GM19351 (cell line): ENCODE measurements around the gene FILIP1.

Source experiments
- ATAC-seq: cut with Tn5 transposase; IDR thresholded peaks from one replicate; pipeline ENCODE4 v1.9.1; 2021; ENCODE audit warnings: mild to moderate bottlenecking, moderate library complexity; ENCODE audit not compliant: unreplicated experiment

The FILIP1 gene, protein sequence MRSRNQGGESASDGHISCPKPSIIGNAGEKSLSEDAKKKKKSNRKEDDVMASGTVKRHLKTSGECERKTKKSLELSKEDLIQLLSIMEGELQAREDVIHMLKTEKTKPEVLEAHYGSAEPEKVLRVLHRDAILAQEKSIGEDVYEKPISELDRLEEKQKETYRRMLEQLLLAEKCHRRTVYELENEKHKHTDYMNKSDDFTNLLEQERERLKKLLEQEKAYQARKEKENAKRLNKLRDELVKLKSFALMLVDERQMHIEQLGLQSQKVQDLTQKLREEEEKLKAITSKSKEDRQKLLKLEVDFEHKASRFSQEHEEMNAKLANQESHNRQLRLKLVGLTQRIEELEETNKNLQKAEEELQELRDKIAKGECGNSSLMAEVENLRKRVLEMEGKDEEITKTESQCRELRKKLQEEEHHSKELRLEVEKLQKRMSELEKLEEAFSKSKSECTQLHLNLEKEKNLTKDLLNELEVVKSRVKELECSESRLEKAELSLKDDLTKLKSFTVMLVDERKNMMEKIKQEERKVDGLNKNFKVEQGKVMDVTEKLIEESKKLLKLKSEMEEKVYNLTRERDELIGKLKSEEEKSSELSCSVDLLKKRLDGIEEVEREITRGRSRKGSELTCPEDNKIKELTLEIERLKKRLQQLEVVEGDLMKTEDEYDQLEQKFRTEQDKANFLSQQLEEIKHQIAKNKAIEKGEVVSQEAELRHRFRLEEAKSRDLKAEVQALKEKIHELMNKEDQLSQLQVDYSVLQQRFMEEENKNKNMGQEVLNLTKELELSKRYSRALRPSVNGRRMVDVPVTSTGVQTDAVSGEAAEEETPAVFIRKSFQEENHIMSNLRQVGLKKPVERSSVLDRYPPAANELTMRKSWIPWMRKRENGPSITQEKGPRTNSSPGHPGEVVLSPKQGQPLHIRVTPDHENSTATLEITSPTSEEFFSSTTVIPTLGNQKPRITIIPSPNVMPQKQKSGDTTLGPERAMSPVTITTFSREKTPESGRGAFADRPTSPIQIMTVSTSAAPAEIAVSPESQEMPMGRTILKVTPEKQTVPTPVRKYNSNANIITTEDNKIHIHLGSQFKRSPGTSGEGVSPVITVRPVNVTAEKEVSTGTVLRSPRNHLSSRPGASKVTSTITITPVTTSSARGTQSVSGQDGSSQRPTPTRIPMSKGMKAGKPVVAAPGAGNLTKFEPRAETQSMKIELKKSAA (N-terminal part only)

DNA sequence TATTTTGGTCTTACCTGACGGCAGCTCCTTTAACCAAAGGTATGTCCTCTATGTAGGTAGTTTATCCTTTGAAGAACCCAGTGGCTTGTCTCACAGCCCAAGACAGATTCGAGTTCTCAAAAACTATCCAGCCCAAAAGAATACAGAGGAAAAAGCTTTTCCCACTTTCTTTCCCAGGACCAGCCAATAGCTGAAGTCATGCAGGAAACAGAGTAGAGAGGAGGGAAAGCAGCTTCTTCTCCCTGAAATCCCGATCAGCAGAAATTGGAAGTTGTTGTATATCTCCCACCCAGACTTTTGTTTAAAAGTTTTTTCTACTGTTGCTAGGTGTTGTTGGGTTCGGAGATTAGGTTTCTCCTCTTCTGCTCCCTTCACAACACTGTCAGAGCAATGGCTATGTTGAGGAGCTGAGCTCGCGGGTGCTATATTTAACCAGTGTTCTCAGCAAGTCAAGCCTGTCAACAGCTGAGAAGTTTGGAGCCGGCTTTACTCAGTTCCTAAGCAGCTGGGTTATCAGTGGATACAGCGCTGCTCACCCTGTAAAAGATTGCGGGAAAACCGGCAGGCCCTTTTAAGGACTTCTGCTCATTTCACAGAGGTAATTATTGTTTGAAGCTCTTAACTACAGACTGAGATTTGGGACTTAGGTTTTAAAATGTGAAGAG, at the start of gene FILIP1:
TSS of gene FILIP1 (minus strand) at position 401 of the 665 bp plus-strand sequence. CDS start 78,828 bp downstream, outside the sequence.
- no peak for ATAC-seq

- no peak for ATAC-seq
Measured at GRCh38 chr6:75543311-75543710, 49.7 kb upstream of the FILIP1 start.

DNA sequence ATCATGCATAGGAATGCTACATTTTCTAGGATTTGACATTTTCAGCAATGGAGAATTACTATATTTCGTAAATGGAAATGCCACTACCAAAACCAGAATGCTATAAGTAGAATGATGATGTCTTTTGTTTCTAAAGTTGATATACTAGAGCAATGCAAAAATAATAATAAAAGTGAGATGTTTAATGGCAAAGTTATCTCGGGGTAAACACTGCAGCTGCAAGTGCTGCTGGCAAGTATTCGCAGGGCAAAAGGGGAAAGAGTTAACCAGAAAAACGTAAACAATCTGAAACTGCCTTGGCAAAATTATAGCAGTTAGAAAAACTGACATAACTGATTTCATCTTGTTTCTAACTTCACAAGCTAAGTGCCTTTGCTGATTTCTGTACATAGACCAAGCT, 45.5 kb upstream of the FILIP1 start:
- ATAC-seq = no peak

DNA sequence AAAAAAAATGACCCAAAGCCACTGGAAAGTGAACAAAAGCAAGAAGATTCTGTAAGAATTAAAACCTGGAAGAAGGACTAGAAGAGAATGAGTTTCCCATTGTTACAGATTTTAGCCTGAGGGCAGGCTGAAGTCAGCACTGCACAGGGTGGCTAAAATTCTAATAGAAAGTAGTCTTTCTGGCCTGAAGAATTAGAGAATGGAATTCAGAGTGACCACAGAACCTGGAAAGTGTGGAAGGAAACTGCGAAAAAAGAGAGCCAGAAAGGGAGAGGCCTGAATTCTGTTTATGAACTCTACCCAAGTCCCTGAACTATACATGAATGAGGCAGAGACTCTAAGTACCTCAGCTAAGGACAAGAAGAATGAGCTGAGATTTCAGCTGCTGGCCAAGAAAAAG, 38.9 kb upstream of the FILIP1 start:
- ATAC-seq = no peak

DNA sequence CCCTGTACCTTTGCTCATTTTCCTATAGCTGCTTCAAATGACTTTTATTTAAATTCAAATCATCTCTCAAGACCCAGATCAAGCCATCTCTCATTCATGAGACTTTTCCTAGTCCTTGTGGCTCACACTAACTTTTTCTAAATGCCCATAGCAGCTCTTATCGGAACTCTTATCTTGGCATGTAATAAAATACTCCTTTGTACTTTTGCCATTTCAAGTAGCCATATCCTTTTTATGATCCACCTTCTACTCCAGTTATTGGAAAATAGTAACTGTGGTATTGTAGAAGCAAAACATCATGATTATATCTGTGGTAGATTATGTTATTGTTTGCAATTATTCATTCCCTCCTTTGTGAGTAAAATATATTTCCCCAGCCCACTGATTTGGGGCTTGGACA, 37.6 kb upstream of the FILIP1 start:
- ATAC-seq = no peak

- ATAC-seq = no peak
Measured at GRCh38 chr6:75530696-75531095, 37.1 kb upstream of the FILIP1 start.

DNA sequence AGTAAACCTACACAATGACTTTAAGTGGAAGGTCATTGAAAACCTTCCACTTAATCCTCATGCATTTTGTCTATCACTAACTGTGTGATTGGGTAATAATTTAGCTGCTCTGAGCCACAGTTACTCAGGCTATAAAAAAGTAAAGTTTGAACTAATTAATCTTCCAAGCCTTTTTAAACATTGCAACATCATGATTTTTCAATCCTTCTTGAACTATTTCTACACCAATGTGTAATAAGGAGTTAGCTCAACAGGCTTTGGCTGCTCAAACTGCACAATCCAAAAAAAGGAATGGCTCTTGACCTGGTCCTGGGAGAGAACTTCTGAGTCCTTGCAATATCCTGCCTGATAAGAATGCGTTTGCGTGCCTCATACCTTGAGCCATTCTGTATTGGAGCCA, 34.8 kb upstream of the FILIP1 start:
- no peak for ATAC-seq

- peak; percentile 96 for ATAC-seq
Measured at GRCh38 chr6:75526502-75527127, 33.0 kb upstream of the FILIP1 start.

DNA sequence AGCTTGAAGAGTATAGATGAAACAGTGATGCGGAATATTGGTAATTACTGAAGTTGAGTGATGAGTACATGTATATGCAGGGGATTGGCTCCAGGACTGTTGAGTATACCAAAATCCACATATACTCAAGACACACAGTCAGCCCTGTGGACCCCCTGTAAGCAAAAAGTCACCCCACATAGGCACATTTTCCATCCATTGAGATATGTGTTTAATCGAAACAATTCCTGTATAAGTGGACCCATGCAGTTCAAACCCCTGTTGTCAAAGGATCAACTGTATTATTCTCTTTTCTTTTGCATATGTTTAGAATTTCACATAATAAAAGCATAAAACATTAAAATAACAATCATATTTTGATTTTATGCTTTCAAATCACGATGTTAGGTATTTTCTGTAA, 32.1 kb upstream of the FILIP1 start:
- ATAC-seq = no peak

DNA sequence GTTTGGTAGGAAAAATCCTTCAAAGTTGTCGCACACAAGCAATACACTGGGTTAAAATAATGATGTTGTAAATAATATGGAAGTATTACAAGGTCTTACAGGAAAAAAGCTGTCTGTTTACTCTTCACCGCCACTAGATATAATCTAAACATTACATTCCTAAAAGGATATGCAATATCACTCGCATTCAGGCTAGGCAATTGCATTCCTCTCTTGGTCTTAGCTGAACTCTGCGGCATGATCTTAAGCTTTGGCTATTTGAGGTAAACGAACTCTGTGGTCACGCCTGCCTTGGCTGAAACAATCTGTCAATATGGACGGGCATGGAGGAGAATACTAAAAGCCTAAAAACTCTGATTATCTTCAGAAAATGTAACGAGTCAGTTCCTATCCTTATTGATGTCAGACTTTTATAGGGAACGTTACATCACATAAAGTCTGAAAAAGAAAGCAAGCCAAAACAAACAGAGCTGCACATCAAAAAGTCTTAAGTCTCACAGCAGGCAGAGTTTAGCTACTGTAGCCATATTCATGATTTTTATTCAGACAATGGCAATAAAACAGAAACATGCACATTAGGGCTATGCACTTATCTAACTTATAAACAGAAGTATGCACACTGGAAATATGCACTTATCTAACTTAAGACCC, 30.8 kb upstream of the FILIP1 start:
- no peak for ATAC-seq

GRCh38 chr6:75516757-75517156, 23.2 kb upstream of the FILIP1 start:
- no peak for ATAC-seq

GRCh38 chr6:75512591-75512990, 19.0 kb upstream of the FILIP1 start:
- no peak for ATAC-seq

GRCh38 chr6:75505424-75505823, 11.8 kb upstream of the FILIP1 start:
- no peak for ATAC-seq

- ATAC-seq = no peak
Measured at GRCh38 chr6:75504465-75505222, 11.0 kb upstream of the FILIP1 start.

GRCh38 chr6:75503291-75503690, 9.7 kb upstream of the FILIP1 start:
- ATAC-seq = no peak

DNA sequence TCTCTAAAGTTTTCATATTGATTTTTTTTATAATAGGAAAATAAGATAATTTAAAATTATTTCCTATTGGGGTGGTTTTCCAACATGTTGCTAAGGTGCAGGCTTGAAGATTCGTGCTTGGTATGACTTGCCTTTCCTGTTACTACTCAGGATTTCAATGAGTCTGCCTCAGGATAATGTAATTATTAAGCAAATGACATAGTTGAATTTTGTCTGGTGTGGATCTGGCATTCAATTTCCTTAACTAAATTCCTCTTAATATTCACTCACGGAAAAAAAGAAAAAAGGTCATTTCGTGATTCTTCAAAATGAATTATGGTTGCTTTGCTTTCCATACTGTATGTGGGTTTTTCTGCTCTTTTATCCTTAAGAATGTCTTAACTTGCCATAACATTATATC, 9.3 kb upstream of the FILIP1 start:
- ATAC-seq = no peak

GRCh38 chr6:75501756-75502155, 8.2 kb upstream of the FILIP1 start:
- no peak for ATAC-seq

- ATAC-seq = no peak
Measured at GRCh38 chr6:75499640-75500039, 6.0 kb upstream of the FILIP1 start.

DNA sequence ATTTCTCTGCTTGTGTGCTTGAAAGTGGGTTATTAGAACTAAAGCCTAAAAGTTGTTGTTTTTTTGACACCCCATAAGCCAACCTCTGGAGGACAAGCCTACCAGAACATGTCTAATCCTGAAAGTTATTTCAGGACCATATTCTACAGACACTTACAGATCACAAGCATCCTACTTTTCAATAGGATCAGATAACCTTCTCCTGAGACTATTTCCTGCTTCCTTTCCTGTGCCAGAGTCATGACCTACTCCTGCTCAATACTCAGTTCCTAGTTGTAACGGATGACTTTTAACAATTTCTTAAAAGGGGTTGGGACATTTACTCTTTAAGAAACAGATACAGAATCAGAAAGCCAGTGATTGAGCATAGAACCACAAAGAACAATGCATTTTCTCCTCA, 5.3 kb upstream of the FILIP1 start:
- no peak for ATAC-seq
